ENCODE measurements around the gene RAB11B.
A peak's percentile ranks its signal among the peaks of the same experiment; 100 is the strongest.
"Not testable (repeated sequence)": the region's sequence is repeated elsewhere in the genome, so short reads cannot be mapped to it uniquely, and the experiment has no call there.

RAB11B gene

DNA sequence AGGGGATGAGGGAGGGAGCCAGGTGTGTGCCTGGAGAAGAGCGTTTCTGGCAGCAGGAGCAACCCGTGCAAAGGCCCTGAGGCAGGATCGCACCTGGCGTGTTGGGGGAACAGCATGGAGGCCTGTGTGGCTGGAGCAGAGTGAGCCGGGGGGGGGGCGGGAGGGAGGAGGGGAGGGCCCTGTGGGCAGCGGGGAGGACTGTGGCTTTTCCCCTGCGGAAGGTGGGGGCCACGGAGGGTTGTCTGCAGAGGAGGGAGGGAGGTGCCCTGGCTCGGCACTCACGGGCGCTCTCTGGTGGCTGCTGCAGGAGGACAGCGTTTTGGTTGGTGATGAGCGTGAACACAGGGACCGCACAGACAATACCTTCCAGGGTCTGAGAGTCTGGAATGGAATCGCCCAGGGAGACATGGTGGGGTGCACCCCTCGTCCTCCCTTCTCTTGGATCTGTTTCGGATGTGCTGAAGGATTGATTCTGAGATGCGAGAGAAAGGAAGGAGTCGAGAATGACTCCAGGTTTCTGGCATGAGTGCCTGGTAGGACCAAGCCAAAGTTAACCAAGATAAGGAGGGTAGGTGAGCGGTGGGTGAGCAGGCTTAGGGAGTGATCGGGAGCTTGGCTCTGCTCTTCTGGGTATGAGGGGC is 6.5 kb downstream of the RAB11B start:
- DNase-seq, result peak; percentile 9

DNA sequence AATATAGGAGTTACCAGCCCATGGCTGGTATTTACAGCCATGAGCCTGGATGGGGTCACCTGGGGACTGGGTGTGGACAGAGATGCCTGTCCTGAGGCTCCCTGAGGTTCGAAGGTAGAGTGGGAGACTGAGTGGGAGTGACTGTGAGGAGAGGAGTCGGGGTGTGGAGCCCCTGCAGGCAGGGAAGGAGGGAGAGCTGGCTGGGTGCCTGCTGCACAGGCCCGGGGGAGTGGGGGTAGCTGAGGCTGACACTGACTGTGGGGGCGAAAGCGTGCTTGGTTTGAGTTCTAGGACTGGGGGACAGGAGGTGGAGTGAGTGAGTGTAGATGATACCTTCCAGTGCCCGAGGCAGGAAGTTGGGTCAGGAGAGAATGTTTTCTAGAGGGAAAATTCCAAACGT is 7.1 kb downstream of the RAB11B start:
- no peak for DNase-seq

DNA sequence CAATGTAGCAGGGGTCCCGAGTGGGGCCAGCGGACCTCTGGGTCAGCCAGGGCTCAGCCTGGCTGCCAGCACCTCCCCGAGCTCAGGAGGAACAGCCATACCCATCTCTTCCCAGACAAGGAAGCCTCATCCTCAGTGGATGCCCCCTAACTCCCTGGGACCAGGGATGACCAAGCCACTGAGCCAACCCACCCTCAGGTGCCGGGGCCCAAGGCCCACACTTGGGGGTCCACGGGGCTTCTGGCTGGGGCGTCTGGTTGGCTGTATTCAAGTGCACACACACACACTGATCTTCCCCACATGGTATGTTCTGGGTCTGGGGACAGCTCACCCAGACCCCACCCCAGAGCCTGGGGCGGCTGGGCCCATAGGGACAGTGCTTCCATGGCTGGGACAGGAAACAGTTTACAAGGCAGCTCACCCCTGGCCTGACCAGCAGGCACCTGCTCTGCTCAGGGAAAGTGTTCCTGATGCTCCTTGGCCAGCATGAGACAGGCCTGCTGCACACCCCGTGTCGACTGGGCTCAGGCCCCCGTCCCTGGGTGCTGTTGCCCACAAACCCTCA is 7.7 kb downstream of the RAB11B start:
- no peak for DNase-seq

DNA sequence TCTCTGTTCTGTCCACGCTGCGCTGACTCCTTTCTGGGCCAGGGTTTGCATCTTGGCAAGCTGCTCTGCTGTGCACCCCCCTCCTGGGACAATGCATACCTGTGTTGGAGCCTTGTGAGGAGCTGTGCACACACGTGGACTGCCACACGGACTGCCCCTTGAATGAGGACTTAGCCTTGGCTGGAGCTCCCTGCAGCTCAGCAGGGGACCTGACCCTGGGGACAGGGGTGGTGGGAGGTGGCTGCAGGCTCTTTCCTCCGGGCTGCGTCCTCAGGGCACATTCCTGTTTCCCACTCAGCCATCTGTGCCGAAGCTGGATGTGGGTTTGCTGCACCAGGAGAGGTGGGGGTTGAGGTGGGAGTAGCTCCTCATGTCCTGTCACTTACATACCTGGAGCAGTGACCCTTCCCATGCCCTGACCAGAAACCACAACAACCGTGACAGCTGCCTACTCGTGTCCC is 8.2 kb downstream of the RAB11B start:
- DNase-seq, result no peak

DNA sequence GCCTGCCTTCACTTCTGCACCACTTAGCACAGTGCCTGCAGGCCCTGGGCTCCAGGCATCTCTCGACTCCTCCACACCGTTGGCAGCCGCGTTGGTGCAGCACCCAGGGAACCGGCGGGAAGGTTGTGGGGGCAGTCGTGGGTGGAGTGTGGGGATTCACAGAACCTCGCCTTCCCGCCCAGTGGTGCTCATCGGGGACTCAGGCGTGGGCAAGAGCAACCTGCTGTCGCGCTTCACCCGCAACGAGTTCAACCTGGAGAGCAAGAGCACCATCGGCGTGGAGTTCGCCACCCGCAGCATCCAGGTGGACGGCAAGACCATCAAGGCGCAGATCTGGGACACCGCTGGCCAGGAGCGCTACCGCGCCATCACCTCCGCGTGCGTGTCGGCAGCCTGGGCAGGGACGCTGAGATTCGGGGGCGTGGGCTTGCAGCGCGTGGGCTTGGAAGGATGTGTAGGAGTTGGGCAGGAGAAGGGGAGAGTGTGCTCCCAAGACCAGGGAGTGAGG is 9.6 kb downstream of the RAB11B start:
- DNase-seq, result no peak

DNA sequence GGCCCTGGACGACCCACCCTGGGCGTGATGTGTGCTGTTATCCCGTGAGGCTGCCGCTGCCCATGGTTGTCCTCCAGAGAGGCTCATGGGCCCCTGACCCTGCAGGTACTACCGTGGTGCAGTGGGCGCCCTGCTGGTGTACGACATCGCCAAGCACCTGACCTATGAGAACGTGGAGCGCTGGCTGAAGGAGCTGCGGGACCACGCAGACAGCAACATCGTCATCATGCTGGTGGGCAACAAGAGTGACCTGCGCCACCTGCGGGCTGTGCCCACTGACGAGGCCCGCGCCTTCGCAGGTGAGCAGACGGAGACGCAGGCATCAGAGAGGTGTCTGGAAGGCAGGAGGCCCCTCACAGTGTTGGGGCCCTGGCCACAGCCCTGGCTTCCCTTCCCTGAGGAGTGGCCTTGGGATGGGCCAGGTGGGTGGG is 11.8 kb downstream of the RAB11B start:
- no peak for DNase-seq

DNA sequence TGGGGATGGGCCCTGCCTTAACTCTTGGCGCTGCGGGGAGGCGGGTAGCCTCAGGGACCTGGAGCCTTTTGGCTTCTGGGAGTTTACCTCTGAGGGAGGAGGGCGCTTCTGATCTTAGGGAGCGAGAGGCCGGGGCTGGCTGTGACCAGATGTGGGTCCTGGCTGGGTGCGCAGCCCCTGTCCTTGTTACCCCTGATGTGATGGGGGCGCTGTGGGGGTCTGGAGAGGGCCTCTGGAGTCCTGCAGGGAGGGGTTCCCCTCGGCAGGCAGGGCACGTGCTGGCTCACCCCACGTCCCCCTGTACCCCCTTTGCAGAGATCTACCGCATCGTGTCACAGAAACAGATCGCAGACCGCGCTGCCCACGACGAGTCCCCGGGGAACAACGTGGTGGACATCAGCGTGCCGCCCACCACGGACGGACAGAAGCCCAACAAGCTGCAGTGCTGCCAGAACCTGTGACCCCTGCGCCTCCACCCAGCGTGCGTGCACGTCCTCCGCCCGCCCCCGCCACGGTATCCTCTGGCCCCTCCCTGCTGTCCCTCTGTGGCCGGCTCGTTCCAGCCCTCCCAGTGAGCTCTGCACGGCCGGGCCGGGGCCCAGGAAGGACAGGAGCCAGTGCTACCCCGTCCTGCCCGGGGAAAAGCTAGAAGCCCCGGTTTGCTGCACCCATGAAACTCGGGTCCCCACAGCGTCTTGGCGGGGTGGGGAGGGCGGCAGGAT is 13.1 kb downstream of the RAB11B start:
- DNase-seq, result no peak

DNA sequence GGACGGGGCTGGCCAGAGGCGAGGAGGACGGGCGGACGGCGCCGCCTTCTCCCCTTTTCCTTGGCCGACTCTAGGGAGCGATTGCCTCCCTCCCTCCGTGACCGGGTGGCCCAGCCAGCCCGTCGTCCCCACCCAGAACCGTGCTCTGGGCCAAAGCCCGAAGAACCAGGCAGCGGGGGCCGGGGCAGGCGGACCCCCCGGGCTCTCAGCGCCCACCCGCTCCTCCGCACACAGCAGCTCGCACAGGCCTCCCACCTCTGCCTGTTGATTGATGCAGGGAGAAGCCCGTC is 13.6 kb downstream of the RAB11B start:
- no peak for DNase-seq

DNA sequence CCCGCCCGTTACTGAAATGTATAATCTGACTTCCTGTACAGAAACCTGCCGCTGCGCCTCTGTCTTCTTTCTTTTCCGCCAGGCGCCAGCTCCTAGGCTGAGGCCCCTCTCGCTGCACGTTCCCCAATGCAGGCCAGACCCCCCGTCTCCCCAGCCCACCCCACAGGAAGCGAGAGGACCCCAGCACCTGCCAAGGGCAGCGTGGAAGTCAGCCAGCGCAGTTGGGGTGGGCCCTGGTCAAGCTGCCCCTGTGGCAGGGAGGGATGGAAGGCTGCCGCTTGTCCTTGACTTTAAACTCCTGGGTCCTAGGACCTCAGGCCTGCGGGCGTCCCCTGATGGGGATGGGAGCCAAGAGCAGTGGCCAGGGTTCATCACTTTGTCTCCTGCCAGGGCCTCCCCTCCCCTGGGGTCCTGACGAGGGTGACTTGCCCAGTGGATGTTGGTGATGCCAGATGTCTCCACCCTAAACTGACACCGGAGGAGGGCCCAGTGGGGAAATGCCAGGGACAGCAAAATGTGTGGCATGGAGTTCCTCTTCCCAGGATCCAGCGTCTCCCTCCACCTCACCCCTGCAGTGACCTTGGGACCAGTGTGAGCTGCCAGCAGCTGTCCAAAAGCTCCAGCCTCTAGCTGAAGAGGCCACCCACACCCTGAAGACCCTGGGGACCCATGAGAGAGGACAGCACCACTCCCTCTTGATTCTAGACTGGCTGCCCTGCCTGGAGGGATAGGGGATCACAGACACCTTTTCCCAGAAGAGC is 14.4 kb downstream of the RAB11B start:
- no peak for DNase-seq

DNA sequence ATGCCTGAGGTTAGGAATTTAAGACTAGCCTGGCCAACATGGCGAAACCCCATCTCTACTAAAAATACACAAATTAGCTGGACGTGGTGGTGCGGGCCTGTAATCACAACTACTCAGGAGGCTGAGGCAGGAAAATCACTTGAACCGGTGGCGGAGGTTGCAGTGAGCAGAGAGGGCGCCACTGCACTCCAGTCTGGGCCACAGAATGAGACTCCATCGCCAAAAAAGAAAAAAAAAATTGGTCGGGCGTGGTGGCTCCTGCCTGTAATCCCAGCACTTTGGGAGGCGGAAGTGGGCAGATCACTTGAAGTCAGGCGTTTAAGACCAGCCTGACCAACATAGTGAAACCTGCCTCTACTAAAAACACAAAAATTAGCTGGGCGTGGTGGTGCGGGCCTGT is 20.6 kb downstream of the RAB11B start:
- not testable (repeated sequence) for DNase-seq

DNA sequence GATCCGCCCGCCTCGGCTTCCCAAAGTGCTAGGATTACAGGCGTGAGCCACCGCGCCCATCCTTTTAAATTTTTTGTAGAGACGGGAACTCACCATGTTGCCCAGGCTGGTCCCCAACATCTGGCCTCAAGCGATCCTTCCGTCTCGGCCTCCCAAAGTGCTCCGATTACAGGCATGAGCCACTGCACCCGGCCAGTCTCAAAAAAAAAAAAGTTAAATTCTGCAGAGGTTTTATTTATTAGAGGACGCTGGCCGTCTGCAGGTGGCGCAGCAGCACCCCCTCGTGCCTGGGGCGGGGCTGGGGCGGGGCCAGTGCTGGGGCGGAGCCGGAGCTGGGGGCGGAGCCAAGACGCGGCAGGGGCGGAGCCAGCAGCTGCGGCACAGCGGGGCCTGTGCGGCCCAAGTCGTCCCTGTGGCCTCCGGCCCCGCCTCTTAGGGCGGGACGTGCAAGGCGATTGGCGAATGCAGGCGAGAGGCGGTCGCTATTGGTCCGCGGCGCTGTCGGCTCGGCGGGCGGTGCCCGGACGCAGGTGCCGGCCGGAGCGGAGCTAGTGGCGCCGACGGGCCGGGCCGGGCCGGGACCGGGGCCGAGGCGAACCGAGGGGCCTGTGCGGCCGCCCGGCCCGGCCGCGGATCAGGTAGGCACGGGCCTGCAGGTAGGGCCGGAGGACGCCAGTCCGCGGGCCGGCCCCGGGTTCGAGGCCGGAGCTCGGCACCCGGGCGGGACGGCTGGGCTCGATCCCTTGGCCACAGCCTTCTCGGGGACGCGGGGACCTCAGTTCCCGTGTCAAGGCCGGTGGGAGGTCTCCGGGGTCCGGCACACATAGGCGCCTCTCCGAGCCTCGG is 22.8 kb downstream of the RAB11B start, which contains the start of gene MARCHF2:
MARCHF2 (plus strand) TSS at position 523 of the 846 bp plus-strand sequence. CDS start 8,536 bp downstream, outside the sequence.
- peak; percentile 82 for DNase-seq

DNA sequence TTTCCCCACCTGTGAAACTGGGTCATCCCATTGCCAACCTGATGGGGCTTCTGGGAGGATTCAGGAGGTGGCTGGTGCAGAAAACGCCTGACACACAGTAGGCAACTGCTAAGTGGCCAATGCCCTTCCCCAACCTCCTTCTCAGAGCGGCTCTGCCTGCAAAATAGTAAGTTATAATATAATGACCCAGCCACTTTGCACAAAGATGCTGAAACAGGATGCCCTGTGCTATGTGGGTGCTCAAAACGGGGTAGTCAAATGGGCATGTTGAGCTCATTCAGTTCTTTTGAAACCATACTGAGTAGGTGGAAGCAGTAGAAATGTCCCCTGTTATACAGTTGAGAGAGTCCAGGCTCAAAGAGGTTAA is 23.5 kb downstream of the RAB11B start:
- DNase-seq, result no peak

DNA sequence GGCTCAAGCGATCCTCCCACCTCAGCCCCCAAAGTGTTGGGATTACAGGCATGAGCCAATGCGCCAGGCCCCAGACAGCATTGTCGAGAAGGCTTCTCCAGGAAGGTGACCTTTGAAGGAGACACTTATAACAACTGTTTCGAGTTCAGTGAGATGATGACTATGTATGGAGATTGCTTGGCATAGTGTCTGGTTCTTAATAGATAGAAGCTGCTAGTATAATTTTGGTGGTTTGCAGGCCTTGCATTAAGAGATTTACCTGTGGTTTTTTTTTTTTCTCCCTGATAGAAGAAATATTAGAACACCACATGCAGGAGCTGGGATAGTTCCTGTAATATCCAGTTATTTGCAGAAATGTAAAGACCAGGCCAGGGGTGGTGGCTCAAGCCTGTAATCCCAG is 26.6 kb downstream of the RAB11B start:
- DNase-seq, result no peak

DNA sequence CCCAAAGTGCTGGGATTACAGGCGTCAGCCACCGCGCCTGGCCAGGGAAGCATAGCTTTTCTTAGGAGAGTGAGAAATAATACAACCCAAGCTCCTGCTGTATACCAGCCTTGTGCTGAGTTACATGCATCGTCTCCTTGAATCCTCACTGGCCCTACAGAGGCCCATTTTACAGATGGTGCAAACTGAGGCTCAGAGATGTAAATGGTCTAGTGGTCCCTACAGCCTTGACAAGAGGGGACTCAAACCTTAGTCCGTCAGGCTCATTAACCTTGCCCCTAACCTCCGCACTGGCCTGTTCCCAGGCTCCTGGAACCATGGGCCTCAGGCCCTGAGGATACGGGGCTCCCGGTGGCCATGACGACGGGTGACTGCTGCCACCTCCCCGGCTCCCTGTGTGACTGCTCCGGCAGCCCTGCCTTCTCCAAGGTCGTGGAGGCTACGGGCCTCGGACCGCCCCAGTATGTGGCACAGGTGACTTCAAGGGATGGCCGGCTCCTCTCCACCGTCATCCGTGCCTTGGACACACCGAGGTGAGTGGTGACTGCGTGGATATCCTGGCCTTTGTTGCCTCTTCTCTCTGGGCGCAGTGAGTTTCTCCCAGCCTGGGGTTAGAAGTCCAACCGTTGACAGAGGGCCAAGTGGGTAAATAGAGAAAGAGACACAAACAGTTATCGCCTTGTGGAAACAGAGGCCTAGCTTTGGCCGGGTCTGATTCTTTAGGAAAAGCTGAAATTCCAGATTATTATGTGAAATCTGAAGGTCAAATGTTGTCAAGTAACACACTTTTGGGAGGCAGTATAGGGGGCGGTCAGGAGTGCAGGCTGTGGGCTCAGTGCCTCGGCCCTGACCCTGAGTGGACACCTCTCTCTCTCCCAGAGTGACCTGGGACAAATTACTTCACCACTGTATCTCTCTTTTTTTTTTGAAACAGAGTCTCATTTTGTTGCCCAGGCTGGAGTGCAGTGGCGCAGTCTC is 31.6 kb downstream of the RAB11B start:
- no peak for DNase-seq

DNA sequence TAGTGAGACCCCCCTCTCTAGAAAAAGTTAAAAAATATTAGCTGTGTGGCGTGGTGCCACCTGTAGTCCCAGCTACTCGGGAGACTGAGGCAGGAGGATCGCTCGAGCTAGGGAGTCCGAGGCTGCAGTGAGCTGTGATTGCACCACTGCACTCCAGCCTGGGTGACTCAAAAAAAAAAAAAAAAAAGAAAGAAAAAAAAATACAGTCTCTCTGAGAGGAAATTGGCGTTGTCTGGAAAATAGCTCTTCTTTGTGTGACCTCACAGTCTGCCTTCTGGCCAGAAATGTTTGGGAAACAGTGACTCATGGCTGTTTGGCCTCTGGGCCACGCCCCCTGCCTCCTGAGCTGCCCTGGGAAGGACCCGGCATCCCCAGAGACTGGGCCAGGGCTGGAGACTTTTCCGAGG is 33.7 kb downstream of the RAB11B start:
- DNase-seq, result no peak

DNA sequence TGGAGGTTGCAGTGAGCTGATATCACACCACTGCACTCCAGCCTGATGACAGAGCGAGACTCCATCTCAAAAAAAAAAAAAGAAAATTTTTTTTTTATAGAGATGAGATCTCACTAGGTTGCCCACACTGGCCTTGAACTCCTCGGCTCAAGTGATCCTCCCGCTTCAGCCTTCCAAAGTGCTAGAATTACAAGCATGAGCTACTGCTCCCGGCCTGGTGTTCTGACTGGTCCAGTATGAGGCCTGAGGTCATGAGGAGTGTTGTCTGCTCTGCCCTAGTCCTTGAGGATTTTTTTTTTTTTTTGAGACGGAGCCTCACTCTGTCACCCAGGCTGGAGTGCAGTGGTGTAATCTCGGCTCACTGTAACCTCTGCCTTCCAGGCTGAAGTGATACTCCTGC is 35.2 kb downstream of the RAB11B start:
- DNase-seq, result not testable (repeated sequence)

DNA sequence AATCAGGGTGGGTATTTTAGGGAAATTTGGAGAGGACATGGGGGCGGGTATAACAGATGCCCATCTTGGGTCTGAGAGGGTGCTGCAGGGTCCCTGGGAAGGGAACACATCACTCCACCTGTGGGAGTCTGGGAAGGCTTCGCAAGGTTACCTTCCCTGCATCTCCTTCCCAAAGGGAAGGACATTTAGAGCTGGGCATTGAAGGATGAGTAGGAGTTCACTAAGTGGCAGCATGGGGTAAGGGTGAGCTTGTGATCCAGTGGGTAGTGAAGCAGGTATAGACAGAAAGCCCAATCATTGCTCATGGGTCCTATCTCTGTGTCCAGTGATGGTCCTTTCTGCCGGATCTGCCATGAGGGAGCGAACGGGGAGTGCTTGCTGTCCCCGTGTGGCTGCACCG is 36.1 kb downstream of the RAB11B start:
- DNase-seq, result no peak

DNA sequence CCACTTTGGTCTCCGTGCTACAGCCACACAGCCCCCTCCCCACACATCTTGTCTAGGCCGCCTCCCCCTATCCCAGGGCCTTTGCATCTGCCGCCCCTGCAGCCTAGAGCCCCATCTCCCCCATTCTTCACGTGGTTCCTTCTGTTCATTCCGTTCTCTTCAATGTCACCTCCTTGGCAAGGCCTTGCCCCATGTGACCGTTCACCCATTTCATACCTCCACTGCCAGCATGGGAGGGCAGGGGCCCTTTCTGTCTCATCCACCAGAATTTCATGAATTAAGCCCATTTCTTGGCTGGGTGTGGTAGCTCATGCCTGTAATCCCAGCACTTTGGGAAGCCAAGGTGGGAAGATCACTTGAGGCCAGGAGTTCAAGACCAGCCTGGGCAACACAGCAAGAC is 38.9 kb downstream of the RAB11B start:
- no peak for DNase-seq

DNA sequence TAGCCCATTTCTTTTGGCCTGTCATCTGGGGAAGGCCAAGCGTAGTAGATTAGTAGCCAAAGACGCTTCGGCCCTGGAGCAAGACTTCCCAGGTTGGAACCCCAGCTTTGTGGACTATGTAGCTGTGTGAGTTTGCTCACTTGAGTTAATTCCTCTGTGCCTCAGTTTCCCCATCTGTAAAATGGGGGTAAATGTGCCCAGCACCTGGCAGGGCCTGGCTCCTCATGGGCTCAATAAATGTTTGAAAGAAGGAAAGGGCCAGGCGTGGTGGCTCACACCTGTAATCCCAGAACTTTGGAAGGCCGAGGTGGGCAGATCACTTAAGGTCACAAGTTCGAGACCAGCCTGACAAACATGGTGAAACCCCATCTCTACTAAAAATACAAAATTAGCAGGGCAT is 39.7 kb downstream of the RAB11B start:
- no peak for DNase-seq

DNA sequence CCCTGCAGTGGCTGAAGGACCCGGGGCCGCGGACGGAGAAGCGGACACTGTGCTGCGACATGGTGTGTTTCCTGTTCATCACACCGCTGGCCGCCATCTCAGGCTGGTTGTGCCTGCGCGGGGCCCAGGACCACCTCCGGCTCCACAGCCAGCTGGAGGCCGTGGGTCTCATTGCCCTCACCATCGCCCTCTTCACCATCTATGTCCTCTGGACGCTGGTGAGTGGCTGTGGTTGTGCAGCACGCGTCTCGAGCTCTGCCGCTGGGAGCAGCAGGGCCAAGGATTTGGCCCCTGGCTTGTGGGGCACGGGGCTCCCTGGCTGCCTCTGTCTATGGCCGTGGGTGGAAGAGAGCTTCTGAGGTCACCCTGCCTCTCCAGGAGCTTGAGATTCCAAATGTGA is 40.5 kb downstream of the RAB11B start:
- DNase-seq, result no peak

DNA sequence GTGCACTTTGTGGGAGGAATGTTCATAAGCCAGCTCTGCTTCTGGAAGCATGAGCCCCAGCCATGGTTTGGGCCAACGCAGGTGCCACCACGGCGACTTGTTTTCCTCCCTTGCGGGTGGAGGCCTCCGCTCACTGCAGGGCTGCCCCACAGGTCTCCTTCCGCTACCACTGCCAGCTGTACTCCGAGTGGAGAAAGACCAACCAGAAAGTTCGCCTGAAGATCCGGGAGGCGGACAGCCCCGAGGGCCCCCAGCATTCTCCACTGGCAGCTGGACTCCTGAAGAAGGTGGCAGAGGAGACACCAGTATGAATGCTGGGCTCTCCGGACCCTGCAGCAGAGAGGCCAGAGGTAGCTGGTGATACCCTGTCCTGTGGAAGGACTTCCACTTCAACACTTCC is 48.1 kb downstream of the RAB11B start:
- DNase-seq, result no peak
